SJSA1 (cell line): ENCODE measurements around the gene SNX24. TPM values are rescaled to one million over a fixed set of nuclear protein-coding genes. Genes with fewer than 3 reads are reported as not detected.
"Not testable (repeated sequence)": the region's sequence is repeated elsewhere in the genome, so short reads cannot be mapped to it uniquely, and the experiment has no call there.

Experiments used
- DNase-seq, 2 experiments: peaks; one replicate each; pipeline ENCODE4 v3.0.0-alpha.2; 2015 to 2020; ENCODE audit warnings: low spot score in 2 of 2, low read depth in 1 of 2
- H3K27ac ChIP-seq: fragments of 250-450 bp; sonication (Bioruptor Pico); 2 replicates; pipeline ENCODE4 v1.5.1; 2020; ENCODE audit warnings: mild to moderate bottlenecking, moderate library complexity
- H3K27me3 ChIP-seq: fragments of 250-450 bp; sonication (Bioruptor Pico); replicated peaks from 2 replicates; pipeline ENCODE4 v1.5.1; 2020; ENCODE audit warnings: mild to moderate bottlenecking, moderate library complexity
- H3K36me3 ChIP-seq: fragments of 250-450 bp; sonication (Bioruptor Pico); 2 replicates; pipeline ENCODE4 v1.5.1; 2020; ENCODE audit warnings: mild to moderate bottlenecking
- H3K4me1 ChIP-seq: fragments of 250-450 bp; sonication (Bioruptor Pico); replicated peaks from 2 replicates; pipeline ENCODE4 v1.6.1; 2021; ENCODE audit warnings: mild to moderate bottlenecking
- H3K4me3 ChIP-seq: fragments of 250-450 bp; sonication (Bioruptor Pico); 2 replicates; pipeline ENCODE4 v1.5.1; 2020; ENCODE audit warnings: mild to moderate bottlenecking
- H3K9me3 ChIP-seq: fragments of 250-450 bp; sonication (Bioruptor Pico); replicated peaks from 2 replicates; pipeline ENCODE4 v1.5.1; 2020; ENCODE audit warnings: mild to moderate bottlenecking
- total RNA-seq: library from RNA; depleted of rRNA; stranded (reverse); fragments of >200 nt; shearing (Covaris generic); gene quantifications from 2 replicates; pipeline ENCODE4 v1.2.3, GENCODE V29; 2014

Gene SNX24
- total RNA-seq, 1 experiment from 2014 or later: 33.3 TPM

DNA sequence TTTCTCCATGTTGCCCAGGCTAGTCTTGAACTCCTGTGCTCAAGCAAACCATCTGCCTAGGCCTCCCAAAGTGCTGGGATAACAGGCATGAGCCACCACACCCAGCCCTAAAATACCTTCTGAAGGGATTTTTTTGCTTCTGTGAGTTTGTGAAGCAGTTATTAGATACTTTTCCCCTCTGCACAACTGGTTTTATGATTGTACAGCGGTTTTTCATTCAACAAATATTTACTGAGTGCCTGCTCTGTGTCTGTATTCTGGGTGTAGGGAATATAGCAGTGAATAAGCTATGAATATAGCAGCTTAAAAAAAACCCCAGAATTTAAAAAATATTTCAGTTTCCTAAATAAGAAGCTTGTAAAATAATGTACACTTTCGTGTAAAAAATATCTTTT, 2.3 kb downstream of the SNX24 start:
- Histone ChIP-seq H3K27me3 (no peaks in the 10 kb centered on the region), H3K9me3 (peaks cover 3% of the 10 kb centered on the region; the same call in 1 of the 2 replicates), H3K4me1 (peaks cover 23% of the 10 kb centered on the region), H3K4me3 (no peak overlapping the region), H3K36me3 (peaks cover 11% of the 10 kb centered on the region), H3K27ac (no peak overlapping the region)
- DNase-seq: no peak

DNA sequence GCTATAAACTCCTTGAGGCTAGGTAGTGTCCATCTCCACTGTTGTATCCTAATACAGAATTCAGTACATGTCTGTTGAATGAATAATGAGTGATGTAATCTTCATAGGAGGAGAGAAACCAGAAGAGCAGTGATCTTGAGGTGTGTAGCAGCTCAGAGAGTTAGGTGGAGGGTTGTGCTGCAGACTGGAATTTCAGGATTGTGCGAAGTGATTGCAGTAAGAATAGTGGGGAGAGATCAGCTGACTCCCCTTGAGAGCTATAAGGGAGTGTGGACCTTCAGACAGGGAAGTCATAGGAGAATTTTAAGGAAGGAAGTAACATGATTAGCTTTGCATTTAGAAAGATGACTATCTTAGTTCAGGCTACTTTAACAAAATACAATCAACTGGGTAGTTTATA, 4.4 kb downstream of the SNX24 start:
- no peak overlapping the region for H3K4me3 ChIP-seq
- no peaks in the 10 kb centered on the region for H3K27me3 ChIP-seq
- peaks cover 3% of the 10 kb centered on the region; the same call in 1 of the 2 replicates for H3K9me3 ChIP-seq
- peaks cover 14% of the 10 kb centered on the region for H3K4me1 ChIP-seq
- no peak overlapping the region for H3K27ac ChIP-seq
- peaks cover 11% of the 10 kb centered on the region for H3K36me3 ChIP-seq
- no peak for DNase-seq

DNA sequence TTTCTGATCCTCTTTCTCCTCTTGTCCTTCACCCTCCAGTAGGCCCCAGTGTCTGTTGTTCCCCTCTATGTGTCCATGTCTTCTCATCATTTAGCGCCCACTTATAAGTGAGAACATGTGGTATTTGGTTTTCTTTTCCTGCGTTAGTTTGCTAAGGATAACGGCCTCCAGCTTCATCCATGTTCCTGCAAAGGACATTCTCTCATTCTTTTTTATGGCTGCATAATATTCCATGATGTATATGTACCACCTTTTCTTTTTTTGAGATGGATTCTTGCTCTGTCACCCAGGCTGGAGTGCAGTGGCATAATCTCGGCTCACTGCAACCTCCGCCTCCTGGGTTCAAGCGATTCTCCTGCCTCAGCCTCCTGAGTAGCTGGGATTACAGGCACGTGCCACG, 12.1 kb downstream of the SNX24 start:
- H3K4me1 ChIP-seq, H3K27ac ChIP-seq, H3K9me3 ChIP-seq, H3K4me3 ChIP-seq, H3K27me3 ChIP-seq, H3K36me3 ChIP-seq, DNase-seq: not testable (repeated sequence)

DNA sequence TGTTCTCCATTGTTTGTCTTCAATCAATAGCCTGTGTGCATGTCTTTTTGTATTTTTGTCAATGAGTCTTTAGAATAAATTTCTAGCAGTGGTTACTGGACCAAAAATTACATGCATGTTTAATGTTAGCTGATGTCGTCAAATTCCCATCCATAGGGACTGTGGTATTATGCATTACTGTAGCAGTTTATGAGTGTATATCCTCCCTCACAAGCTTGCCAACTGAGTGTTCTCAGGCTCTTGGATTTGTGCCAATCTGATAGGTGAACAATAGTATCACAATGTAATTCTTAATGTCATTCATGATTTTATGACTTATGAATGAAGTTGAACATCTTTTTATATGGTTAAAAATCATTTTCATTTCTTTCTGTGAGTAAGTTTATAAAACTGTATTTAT, 13.0 kb downstream of the SNX24 start:
- peaks cover 7% of the 10 kb centered on the region; the same call in 1 of the 2 replicates for H3K36me3 ChIP-seq
- no peak overlapping the region for H3K4me3 ChIP-seq
- no peak for DNase-seq
- H3K4me1 ChIP-seq: no peaks in the 10 kb centered on the region
- H3K27me3 ChIP-seq: no peaks in the 10 kb centered on the region
- no peak overlapping the region for H3K27ac ChIP-seq
- no peaks in the 10 kb centered on the region for H3K9me3 ChIP-seq

DNA sequence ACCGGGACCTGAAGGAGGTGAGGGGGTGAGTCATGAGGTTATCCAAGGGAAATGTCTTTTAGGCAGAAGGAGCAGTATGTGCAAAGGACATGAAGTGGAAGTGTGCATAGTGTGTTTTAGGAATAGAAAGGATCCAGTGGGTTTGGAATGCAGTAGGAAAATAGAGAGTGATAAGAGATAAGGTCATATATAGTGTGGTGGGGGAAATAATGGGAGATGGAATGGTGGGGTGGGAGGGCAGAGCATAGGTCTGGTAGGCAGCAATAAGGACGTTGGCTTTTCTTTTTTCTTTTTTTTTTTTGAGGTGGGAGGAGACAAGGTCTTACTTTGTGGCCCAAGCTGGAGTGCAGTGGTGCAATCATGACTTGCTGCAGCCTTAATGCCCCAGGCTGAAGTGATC, 17.8 kb downstream of the SNX24 start:
- Histone ChIP-seq H3K27ac (no peak overlapping the region), H3K36me3 (peaks cover 5% of the 10 kb centered on the region; the same call in 1 of the 2 replicates), H3K27me3 (no peaks in the 10 kb centered on the region), H3K9me3 (no peaks in the 10 kb centered on the region), H3K4me3 (no peak overlapping the region), H3K4me1 (no peaks in the 10 kb centered on the region)
- no peak for DNase-seq

DNA sequence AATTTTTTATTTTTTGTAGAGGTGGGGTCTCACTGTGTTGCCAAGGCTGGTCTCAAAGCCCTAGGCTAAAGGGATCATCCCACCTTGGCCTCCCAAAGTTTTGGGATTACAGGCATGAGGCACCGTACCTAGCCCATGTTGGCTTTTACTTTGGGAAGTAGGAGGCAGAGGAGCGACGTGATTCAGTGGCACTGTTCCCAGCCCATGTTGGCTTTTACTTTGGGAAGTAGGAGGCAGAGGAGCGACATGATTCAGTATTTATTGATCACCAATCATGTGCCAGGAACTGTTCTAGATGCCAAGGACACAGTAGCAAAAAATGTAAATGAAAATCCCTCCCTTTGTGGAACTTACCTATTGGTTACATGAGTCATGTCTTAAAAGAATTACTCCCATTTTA, 18.3 kb downstream of the SNX24 start:
- peaks cover 5% of the 10 kb centered on the region; the same call in 1 of the 2 replicates for H3K36me3 ChIP-seq
- no peak for DNase-seq
- H3K9me3 ChIP-seq: no peaks in the 10 kb centered on the region
- H3K4me3 ChIP-seq: no peak overlapping the region
- H3K27me3 ChIP-seq: no peaks in the 10 kb centered on the region
- H3K27ac ChIP-seq: no peak overlapping the region
- no peaks in the 10 kb centered on the region for H3K4me1 ChIP-seq

DNA sequence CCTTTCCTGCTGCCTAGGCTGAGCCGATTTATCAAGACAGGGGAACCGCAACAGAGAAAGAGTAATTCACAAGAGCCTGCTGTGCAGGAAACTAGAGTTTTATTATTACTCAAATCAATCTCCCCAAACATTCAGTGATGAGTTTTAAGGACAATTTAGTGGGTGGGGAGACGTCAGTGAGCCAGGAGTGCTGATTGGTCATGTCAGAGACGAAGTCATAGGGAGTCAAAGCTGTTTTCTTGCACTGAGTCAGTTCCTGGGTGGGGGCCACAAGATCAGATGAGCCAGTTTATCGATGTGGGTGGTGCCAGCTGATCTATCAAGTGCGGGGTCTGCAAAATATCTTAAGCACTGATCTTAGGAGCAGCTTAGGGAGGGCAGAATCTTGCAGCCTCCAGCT, 19.0 kb downstream of the SNX24 start:
- no peak overlapping the region for H3K4me3 ChIP-seq
- peaks cover 5% of the 10 kb centered on the region; the same call in 1 of the 2 replicates for H3K36me3 ChIP-seq
- H3K4me1 ChIP-seq: no peaks in the 10 kb centered on the region
- no peaks in the 10 kb centered on the region for H3K27me3 ChIP-seq
- no peak for DNase-seq
- no peak overlapping the region for H3K27ac ChIP-seq
- H3K9me3 ChIP-seq: no peaks in the 10 kb centered on the region

DNA sequence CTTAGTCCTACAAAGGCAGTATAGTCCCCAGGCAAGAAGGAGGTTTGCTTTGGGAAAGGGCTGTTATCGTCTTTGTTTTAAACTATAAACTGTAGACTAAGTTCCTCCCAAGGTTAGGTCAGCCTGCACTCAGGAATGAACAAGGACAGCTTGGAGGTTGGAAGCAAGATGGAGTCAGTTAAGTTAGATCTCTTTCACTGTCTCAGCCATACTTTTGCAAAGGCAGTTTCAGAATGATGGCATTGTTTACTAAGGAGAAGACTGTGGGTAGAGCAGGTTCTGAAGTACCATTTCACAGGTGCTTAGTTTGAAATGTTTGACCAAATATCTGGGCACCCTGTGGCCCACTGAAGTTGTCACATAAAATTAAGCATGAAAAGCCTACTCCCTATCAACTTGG, 19.4 kb downstream of the SNX24 start:
- Histone ChIP-seq H3K9me3 (no peaks in the 10 kb centered on the region), H3K4me3 (no peak overlapping the region), H3K4me1 (no peaks in the 10 kb centered on the region), H3K36me3 (peaks cover 5% of the 10 kb centered on the region; the same call in 1 of the 2 replicates), H3K27ac (no peak overlapping the region), H3K27me3 (no peaks in the 10 kb centered on the region)
- no peak for DNase-seq

DNA sequence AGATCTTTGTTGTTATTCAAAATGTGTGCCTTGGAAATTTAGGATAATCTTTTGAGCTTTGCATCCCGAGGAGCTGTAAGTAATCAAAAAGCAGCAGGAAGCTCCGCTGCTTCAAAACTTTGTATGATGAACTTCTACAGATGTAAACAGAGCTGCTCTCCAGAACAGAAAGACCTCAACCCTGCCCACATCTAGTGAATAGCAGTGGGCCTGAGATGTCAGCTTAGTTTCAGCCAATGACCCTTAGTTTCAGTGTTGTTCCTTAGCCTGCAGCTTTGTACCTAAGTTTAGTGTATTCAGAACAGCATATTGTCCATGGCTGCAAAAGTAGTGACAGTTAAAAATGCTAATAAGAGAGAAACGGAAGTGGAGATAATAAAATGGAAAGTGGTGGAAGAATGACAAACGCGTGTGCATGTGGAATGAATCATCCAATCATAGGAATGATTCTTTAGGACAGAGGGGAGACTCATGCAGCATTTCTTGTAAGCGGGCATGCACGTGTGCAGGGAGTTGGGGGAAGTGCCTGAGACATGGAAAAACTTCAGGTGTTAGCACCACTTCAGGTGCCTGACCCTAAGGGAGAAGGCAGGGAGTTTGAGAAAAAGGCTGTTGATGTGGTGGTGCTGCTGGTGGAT, 24.9 kb downstream of the SNX24 start:
- H3K36me3 ChIP-seq: peaks cover 5% of the 10 kb centered on the region; the same call in 1 of the 2 replicates
- no peak overlapping the region for H3K4me3 ChIP-seq
- H3K27me3 ChIP-seq: no peaks in the 10 kb centered on the region
- peak overlapping the region; percentile 44 for H3K27ac ChIP-seq
- H3K4me1 ChIP-seq: peaks cover 35% of the 10 kb centered on the region
- DNase-seq: peak in 1 of 2 experiments; percentile 39
- no peaks in the 10 kb centered on the region for H3K9me3 ChIP-seq

DNA sequence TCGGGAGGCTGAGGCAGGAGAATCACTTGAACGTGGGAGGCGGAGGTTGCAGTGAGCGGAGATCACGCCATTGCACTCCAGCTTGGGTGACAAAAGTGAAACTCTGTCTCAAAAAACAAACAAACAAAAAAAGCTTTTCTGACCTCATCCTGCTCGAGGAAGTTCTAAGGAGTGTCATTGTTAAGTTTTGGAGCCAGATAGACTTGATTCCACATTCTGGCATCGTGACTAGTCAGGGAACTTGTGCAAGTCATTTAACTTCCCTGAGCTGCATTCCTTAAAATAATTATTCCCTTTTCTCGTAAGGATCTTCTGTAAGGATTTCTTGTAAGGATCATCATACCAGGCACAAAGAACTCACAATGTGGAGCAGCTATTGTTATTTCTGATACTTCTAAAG, 26.2 kb downstream of the SNX24 start:
- Histone ChIP-seq H3K9me3 (no peaks in the 10 kb centered on the region), H3K4me3 (no peak overlapping the region), H3K4me1 (peaks cover 35% of the 10 kb centered on the region), H3K36me3 (0 out of 2 replicates have a peak, but pooled peaks cover 4% of the 10 kb centered on the region), H3K27me3 (no peaks in the 10 kb centered on the region), H3K27ac (peak overlapping the region; percentile 44)
- DNase-seq: peak in 1 of 2 experiments; percentile 45

DNA sequence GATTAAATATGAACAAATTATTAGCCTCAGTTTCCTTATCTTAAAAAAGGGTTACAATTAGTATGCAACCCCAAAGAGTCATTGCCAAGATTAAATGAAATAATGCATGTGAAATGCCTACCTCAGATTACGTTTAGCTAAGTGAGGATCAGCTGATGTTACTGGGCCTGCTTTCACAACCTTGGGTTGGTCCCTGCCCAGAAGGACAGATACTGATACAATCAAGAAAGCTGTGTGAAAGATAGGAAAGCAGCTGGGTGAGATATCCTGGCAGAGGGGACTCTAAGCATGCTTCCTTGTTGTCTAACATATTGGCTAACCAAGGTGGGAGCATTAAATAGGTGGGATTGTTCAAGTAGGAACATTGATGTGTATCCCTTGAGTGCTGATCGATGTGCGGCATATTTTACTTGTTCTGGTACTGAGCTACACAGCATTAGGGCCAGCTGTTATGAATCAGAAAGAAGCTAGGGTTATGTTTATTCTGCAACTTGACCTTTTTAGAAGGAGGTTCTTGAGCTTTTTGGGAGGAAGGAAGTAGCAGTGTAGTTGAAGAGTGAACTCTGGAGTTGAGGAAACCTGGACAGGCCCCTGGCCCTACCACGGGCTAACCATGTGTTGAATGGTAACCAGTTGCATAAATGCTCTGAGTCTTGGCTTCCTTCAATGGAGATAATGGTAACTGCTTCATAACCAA, 28.9 kb downstream of the SNX24 start:
- Histone ChIP-seq H3K27ac (no peak overlapping the region), H3K27me3 (no peaks in the 10 kb centered on the region), H3K36me3 (peaks cover 9% of the 10 kb centered on the region; the same call in 1 of the 2 replicates), H3K4me1 (peaks cover 35% of the 10 kb centered on the region), H3K9me3 (no peaks in the 10 kb centered on the region), H3K4me3 (no peak overlapping the region)
- DNase-seq: no peak

DNA sequence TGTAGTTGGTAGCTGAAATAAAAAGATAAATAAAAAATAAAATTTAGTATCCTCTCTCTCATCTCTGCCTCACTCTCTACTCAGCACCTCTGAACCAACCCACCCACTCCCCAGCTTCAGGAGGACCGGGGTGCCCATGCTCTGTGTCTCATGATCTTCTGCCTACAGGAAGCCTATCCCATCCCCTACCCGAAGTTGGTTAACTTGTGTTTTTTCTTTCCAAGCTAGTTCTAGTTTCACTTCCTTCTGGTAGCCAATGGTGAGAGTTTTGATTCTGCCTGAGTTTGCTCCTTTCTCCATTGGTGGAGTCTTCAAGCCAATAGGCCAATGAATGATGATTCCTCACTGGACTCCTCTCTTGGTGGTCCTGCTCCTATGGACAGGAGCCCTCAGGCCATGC, 32.1 kb downstream of the SNX24 start:
- Histone ChIP-seq H3K4me3 (no peak overlapping the region), H3K36me3 (peaks cover 9% of the 10 kb centered on the region; the same call in 1 of the 2 replicates), H3K27me3 (no peaks in the 10 kb centered on the region), H3K4me1 (peaks cover 8% of the 10 kb centered on the region), H3K9me3 (no peaks in the 10 kb centered on the region), H3K27ac (no peak overlapping the region)
- no peak for DNase-seq

DNA sequence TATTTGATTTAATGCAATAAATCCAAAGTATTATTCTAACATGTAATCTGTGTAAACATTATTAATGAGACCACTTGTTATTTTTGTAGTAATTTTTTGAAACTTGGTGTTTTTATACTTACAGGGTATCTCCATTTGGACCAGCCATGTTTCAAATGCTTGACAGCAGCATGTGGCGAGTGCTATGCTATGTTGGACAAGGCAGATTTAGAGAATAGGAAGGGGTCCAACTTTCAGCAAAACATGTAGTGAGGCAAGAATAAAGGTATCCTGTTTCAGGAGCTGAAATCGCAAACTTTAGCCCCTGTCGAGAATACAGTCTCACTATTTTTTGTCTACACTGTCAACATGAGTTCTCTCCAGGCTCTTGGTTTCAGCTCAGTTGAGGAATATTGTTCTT, 33.7 kb downstream of the SNX24 start:
- H3K9me3 ChIP-seq: no peaks in the 10 kb centered on the region
- no peaks in the 10 kb centered on the region for H3K27me3 ChIP-seq
- H3K36me3 ChIP-seq: peaks cover 9% of the 10 kb centered on the region; the same call in 1 of the 2 replicates
- peaks cover 4% of the 10 kb centered on the region; the same call in 1 of the 2 replicates for H3K4me1 ChIP-seq
- no peak for DNase-seq
- H3K4me3 ChIP-seq: no peak overlapping the region
- no peak overlapping the region for H3K27ac ChIP-seq

DNA sequence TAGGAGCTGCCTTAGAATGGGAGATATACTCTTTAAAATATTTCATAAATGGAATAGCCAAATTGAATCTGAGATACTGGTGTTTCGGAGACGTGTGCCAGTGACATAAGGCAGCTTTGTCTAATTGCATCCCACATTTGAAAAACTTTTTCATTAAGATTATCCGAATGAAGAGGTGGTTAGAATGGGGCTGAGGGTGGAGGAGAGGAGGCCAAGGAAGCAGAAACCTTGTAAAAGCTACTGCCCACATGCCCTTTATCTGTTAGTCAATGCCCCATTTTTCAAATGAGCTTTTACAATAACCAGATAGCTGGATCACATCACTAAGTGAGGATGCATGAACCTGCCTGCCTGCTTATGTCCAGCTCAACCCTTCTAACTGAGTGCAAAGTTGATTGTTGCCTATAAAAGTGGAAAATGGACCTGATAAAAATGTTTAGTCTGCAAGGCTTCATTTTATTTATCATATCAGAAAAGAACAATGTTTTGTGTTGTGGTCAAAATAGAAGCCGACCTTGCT, 34.8 kb downstream of the SNX24 start:
- Histone ChIP-seq H3K4me3 (no peak overlapping the region), H3K9me3 (no peaks in the 10 kb centered on the region), H3K27me3 (no peaks in the 10 kb centered on the region), H3K27ac (no peak overlapping the region), H3K36me3 (peaks cover 9% of the 10 kb centered on the region; the same call in 1 of the 2 replicates), H3K4me1 (peaks cover 8% of the 10 kb centered on the region; the same call in 1 of the 2 replicates)
- DNase-seq: no peak
